HCT116 (cell line): Measurements from ENCODE around the gene GPRC5A. TPM values are rescaled to one million over a fixed set of nuclear protein-coding genes. Genes with fewer than 3 reads are reported as not detected.

ENCODE experiments used
- ATAC-seq: fragments of 200-7000 bp; cut with Tn5 transposase; 2 replicates; pipeline ENCODE4 v1.9.1; 2020; ENCODE audit warnings: mild to moderate bottlenecking, moderate library complexity
- BruUV-seq: library from RNA; stranded (reverse); fragments of 400-500 nt; replicated peaks from 2 replicates; lab custom pipeline; 2021; lab: Mats Ljungman, UMichigan
- CTCF ChIA-PET: fragments of 300-600 bp; sonication (Branson Sonifier 250); formaldehyde crosslinking; loops from one replicate; lab custom pipeline; 2021; ENCODE audit warnings: antibody characterized with exemption; lab: Charles Lee
- POLR2A ChIA-PET: fragments of 300-600, 350-600 bp; sonication (Branson Sonifier 250); formaldehyde crosslinking; loops from one replicate; lab custom pipeline; 2021; ENCODE audit warnings: antibody characterized with exemption; lab: Charles Lee
- RAD21 ChIA-PET, 2 experiments: fragments of 300-600 bp; sonication (Branson Sonifier 250); formaldehyde crosslinking; loops; one replicate each; lab custom pipeline; 2023; ENCODE audit warnings: low total read pairs in 2 of 2; ENCODE audit not compliant: uncharacterized antibody in 2 of 2, unreplicated experiment in 2 of 2, low non-redundant PET in 1 of 2; lab: Charles Lee
- DNase-seq: peaks from one replicate; pipeline ENCODE4 v3.0.0-alpha.2; 2010; ENCODE audit warnings: low read depth, low spot score
- H2AFZ ChIP-seq: fragments of 200-600 bp; shearing (Covaris generic), sonication (generic); 2 replicates; pipeline ENCODE4 v1.6.1; 2017; ENCODE audit warnings: low read depth, mixed run types, mixed read lengths, antibody characterized with exemption, low read length; ENCODE audit not compliant: poor library complexity, severe bottlenecking
- H3K27ac ChIP-seq: 2 replicates; pipeline ENCODE4 v1.5.1; 2012; ENCODE audit warnings: low read depth, low read length
- H3K27me3 ChIP-seq: fragments of 200-600 bp; sonication (generic); 2 replicates; pipeline ENCODE4 v1.6.1; 2016; ENCODE audit warnings: mixed run types, low read length, mixed read lengths; ENCODE audit not compliant: insufficient read depth
- H3K36me3 ChIP-seq, 2 experiments: fragments of 200-500 bp in 1 of 2; fragments of 200-600 bp in 1 of 2; sonication (Bioruptor generic) in 1 of 2; sonication (generic) in 1 of 2; 2 replicates each; pipeline versions ENCODE4 v1.5.1 to v1.6.1; 2014 to 2016; ENCODE audit warnings: low read length in 2 of 2, inconsistent platforms in 1 of 2, mixed read lengths in 1 of 2, mixed run types in 1 of 2; ENCODE audit not compliant: insufficient read depth in 2 of 2, control insufficient read depth in 1 of 2
- H3K4me1 ChIP-seq, 2 experiments: fragments of 200-600 bp in 1 of 2; sonication (generic) in 1 of 2; 2 replicates each; pipeline versions ENCODE4 v1.5.1 to v1.6.1; 2012 to 2017; ENCODE audit warnings: low read length in 2 of 2, inconsistent platforms in 1 of 2, mild to moderate bottlenecking in 1 of 2, mixed read lengths in 1 of 2, mixed run types in 1 of 2, moderate library complexity in 1 of 2; ENCODE audit not compliant: insufficient read depth in 2 of 2, control insufficient read depth in 1 of 2
- H3K4me2 ChIP-seq: fragments of 200-600 bp; sonication (generic); 2 replicates; pipeline ENCODE4 v1.6.1; 2017; ENCODE audit warnings: mixed run types, low read length, mixed read lengths
- H3K4me3 ChIP-seq, 2 experiments: fragments of 200-600 bp in 1 of 2; sonication (generic) in 1 of 2; replicated peaks in 1 of 2; 2 replicates each; pipeline ENCODE4 v1.5.1; 2011 to 2016; ENCODE audit warnings: low read length in 2 of 2, control low read depth in 1 of 2, low read depth in 1 of 2, mild to moderate bottlenecking in 1 of 2, mixed read lengths in 1 of 2, mixed run types in 1 of 2
- H3K79me2 ChIP-seq: fragments of 200-600 bp; sonication (generic); 2 replicates; pipeline ENCODE4 v1.6.1; 2017; ENCODE audit warnings: mild to moderate bottlenecking, mixed run types, low read length, moderate library complexity, mixed read lengths; ENCODE audit not compliant: insufficient read depth
- H3K9ac ChIP-seq: fragments of 200-600 bp; sonication (generic); 2 replicates; pipeline ENCODE4 v1.6.1; 2016; ENCODE audit warnings: low read length, mixed read lengths
- H3K9me2 ChIP-seq: fragments of 200-600 bp; sonication (generic), shearing (Covaris generic); 2 replicates; pipeline ENCODE4 v1.6.1; 2017; ENCODE audit warnings: mixed run types, mild to moderate bottlenecking, moderate library complexity; ENCODE audit not compliant: insufficient read depth
- H3K9me3 ChIP-seq, 2 experiments: fragments of 200-500 bp in 1 of 2; fragments of 200-600 bp in 1 of 2; sonication (Bioruptor generic) in 1 of 2; sonication (generic) in 1 of 2; 2 replicates each; pipeline ENCODE4 v1.6.1; 2014 to 2017; ENCODE audit warnings: low read length in 2 of 2, mixed read lengths in 2 of 2, inconsistent platforms in 1 of 2, low read depth in 1 of 2, mild to moderate bottlenecking in 1 of 2, mixed run types in 1 of 2, moderate library complexity in 1 of 2; ENCODE audit not compliant: control insufficient read depth in 1 of 2, insufficient read depth in 1 of 2
- H4K20me1 ChIP-seq: fragments of 200-600 bp; sonication (generic), shearing (Covaris generic); 2 replicates; pipeline ENCODE4 v1.6.1; 2017; ENCODE audit warnings: mixed run types, mild to moderate bottlenecking, moderate library complexity; ENCODE audit not compliant: insufficient read depth
- ATF3 ChIP-seq: IDR thresholded peaks from 2 replicates; pipeline ENCODE4 v1.6.1; 2012
- CBX3 ChIP-seq: IDR thresholded peaks from 2 replicates; pipeline ENCODE4 v1.6.1; 2012; ENCODE audit warnings: low read depth
- CEBPB ChIP-seq: IDR thresholded peaks from 2 replicates; pipeline ENCODE4 v1.6.1; 2012; ENCODE audit warnings: low read depth
- CTCF ChIP-seq, 3 experiments: fragments of 200-600 bp in 1 of 3; sonication (generic) in 1 of 3; IDR thresholded peaks in 2 of 3; conservative IDR thresholded peaks in 1 of 3; 2 replicates each; pipeline ENCODE4 v1.5.1; 2012 to 2017; ENCODE audit warnings: low read depth in 2 of 3, low read length in 2 of 3, antibody characterized with exemption in 1 of 3, borderline replicate concordance in 1 of 3, control low read depth in 1 of 3, mild to moderate bottlenecking in 1 of 3, mixed read lengths in 1 of 3, mixed run types in 1 of 3, moderate library complexity in 1 of 3; ENCODE audit not compliant: insufficient read depth in 1 of 3
- EGR1 ChIP-seq: IDR thresholded peaks from 2 replicates; pipeline ENCODE4 v1.6.1; 2012; ENCODE audit warnings: low read depth
- ELF1 ChIP-seq: IDR thresholded peaks from 2 replicates; pipeline ENCODE4 v1.6.1; 2012; ENCODE audit warnings: low read depth, borderline replicate concordance
- EZH2 ChIP-seq: fragments of 200-600 bp; sonication (generic); IDR thresholded peaks from 2 replicates; pipeline ENCODE4 v1.6.1; 2017; ENCODE audit warnings: antibody characterized with exemption, mixed run types
- EZH2phosphoT487 ChIP-seq: fragments of 200-600 bp; IDR thresholded peaks from 2 replicates; pipeline ENCODE4 v1.6.1; 2018; ENCODE audit warnings: antibody characterized with exemption, borderline replicate concordance
- FOSL1 ChIP-seq: IDR thresholded peaks from 2 replicates; pipeline ENCODE4 v1.6.1; 2012; ENCODE audit warnings: low read depth
- JUND ChIP-seq: IDR thresholded peaks from 2 replicates; pipeline ENCODE4 v1.6.1; 2012
- POLR2A ChIP-seq: IDR thresholded peaks from 2 replicates; pipeline ENCODE4 v1.7.0; 2011; ENCODE audit warnings: borderline replicate concordance; ENCODE audit not compliant: insufficient read depth, insufficient read length; ENCODE audit errors: extremely low read depth
- RAD21 ChIP-seq: IDR thresholded peaks from 2 replicates; pipeline ENCODE4 v1.6.1; 2012; ENCODE audit warnings: low read depth, mild to moderate bottlenecking
- REST ChIP-seq: IDR thresholded peaks from 2 replicates; pipeline ENCODE4 v1.6.1; 2012; ENCODE audit warnings: low read depth
- SIN3A ChIP-seq: IDR thresholded peaks from 2 replicates; pipeline ENCODE4 v1.6.1; 2012; ENCODE audit warnings: low read depth
- SP1 ChIP-seq: IDR thresholded peaks from 2 replicates; pipeline ENCODE4 v1.6.1; 2012; ENCODE audit warnings: low read depth
- SRF ChIP-seq: IDR thresholded peaks from 2 replicates; pipeline ENCODE4 v1.6.1; 2012; ENCODE audit warnings: low read depth
- TCF7L2 ChIP-seq: IDR thresholded peaks from 2 replicates; pipeline ENCODE4 v1.7.0; 2011; ENCODE audit warnings: borderline replicate concordance, inconsistent platforms; ENCODE audit not compliant: insufficient read depth, insufficient read length; ENCODE audit errors: extremely low read depth
- ZFX ChIP-seq: fragments of 450-650 bp; IDR thresholded peaks from 2 replicates; pipeline ENCODE4 v1.6.1; 2017
- ZNF274 ChIP-seq: fragments of 200-500 bp; sonication (Bioruptor generic); IDR thresholded peaks from 2 replicates; pipeline ENCODE4 v1.6.1; 2014; ENCODE audit warnings: mild to moderate bottlenecking, low read depth, low read length, inconsistent platforms
- intact Hi-C: fragments of 100-400 bp; cut with micrococcal nuclease; formaldehyde crosslinking; loops from 2 replicates; pipeline ENCODE4 v1.10.0; 2022
- total RNA-seq: library from RNA; stranded (reverse); gene quantifications from one replicate; pipeline ENCODE4 v1.2.1, GENCODE V29; 2021; ENCODE audit not compliant: unreplicated experiment
- TF ChIP-seq, protein P1 (sequence below): IDR thresholded peaks from 2 replicates; pipeline ENCODE4 v1.6.1; 2011; ENCODE audit warnings: mild to moderate bottlenecking, low read length, moderate library complexity; ENCODE audit not compliant: insufficient replicate concordance; ENCODE audit errors: extremely low read depth

GPRC5A gene
- total RNA-seq, 1 experiment from 2014 or later: 305 TPM

DNA sequence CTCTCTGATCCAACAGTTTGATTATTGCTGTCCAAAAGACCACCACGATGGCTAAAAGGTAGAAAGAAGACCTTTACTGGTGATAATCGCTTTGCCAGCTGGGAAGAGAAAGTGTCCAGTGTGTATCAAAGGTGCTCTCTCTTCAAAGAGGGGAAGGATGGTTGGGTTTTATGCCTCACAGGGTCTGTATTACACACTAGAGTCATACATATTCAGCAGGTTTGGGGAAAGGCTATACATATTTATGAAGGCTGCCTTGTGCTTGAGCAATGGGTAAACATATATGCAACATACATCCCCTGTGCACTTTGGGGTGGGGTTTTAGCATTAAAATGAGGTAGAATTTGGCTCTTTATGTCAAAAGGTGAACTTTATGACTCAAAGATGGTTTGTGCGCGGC lies 42.4 kb downstream of the GPRC5A start:
- Histone ChIP-seq H2AFZ (no peak overlapping the region), H3K9me2 (no peaks in the 10 kb centered on the region), H3K4me2 (no peak overlapping the region), H3K4me1 (no peaks in the 10 kb centered on the region), H3K27me3 (no peaks in the 10 kb centered on the region), H3K4me3 (no peak overlapping the region), H3K9me3 (peaks cover 0 to 6% of the 10 kb centered on the region in 2 experiments; a peak in 1 of 4 replicates), H4K20me1 (no peaks in the 10 kb centered on the region)
- no peak for DNase-seq
- no TSS peak for BruUV-seq
- CTCF ChIA-PET: no interaction called here
- intact Hi-C loops: no loop called here
- no peak for TF ChIP-seq FOSL1
- TF ChIP-seq ELF1: no peak
- no peak for TF ChIP-seq CBX3
- TF ChIP-seq EGR1: no peak
- no peak for TF ChIP-seq EZH2
- TF ChIP-seq TCF7L2: no peak
- TF ChIP-seq CTCF (IDR thresholded peaks at IDR 0.05 in 2 of 3, conservative IDR thresholded peaks at IDR 0.05 in 1 of 3; ENCODE audit: borderline replicate concordance in 1 of 3, insufficient read depth in 1 of 3, low read depth in 2 of 3, low read length in 2 of 3): no peak
- no peak for TF ChIP-seq ATF3
- no peak for TF ChIP-seq ZFX
- TF ChIP-seq SRF: no peak
- no peak for TF ChIP-seq SIN3A
- TF ChIP-seq EZH2phosphoT487: no peak
- TF ChIP-seq REST: no peak
- no peak for TF ChIP-seq POLR2A
- TF ChIP-seq SP1: no peak
- TF ChIP-seq ZNF274: no peak
- no peak for TF ChIP-seq JUND
- TF ChIP-seq CEBPB: no peak
- TF ChIP-seq RAD21: no peak
- TF ChIP-seq, protein P1, sequence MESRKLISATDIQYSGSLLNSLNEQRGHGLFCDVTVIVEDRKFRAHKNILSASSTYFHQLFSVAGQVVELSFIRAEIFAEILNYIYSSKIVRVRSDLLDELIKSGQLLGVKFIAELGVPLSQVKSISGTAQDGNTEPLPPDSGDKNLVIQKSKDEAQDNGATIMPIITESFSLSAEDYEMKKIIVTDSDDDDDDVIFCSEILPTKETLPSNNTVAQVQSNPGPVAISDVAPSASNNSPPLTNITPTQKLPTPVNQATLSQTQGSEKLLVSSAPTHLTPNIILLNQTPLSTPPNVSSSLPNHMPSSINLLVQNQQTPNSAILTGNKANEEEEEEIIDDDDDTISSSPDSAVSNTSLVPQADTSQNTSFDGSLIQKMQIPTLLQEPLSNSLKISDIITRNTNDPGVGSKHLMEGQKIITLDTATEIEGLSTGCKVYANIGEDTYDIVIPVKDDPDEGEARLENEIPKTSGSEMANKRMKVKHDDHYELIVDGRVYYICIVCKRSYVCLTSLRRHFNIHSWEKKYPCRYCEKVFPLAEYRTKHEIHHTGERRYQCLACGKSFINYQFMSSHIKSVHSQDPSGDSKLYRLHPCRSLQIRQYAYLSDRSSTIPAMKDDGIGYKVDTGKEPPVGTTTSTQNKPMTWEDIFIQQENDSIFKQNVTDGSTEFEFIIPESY: no peak
- TF ChIP-seq, all 23 proteins: peak for 0
- Histone ChIP-seq H3K79me2 (0 out of 2 replicates have a peak, but pooled peaks cover 12% of the 10 kb centered on the region), H3K9ac (no peak overlapping the region), H3K36me3 (peaks cover 0 to 10% of the 10 kb centered on the region in 2 experiments; a peak in 2 of 4 replicates), H3K27ac (no peak overlapping the region)
- no peak for ATAC-seq
- ChIA-PET POLR2A (no interaction called here), RAD21 (no interaction called here)
